MG63 (cell line): Measurements from ENCODE around the gene KRT12. TPM values are rescaled to one million over a fixed set of nuclear protein-coding genes. Genes with fewer than 3 reads are reported as not detected.

Experiments used
- DNase-seq: peaks from one replicate; pipeline ENCODE4 v3.0.0-alpha.2; 2020
- H3K27me3 ChIP-seq: fragments of 250-450 bp; sonication (Bioruptor Pico); 2 replicates; pipeline ENCODE4 v1.5.1; 2020; ENCODE audit warnings: mild to moderate bottlenecking, moderate library complexity
- H3K36me3 ChIP-seq: fragments of 250-450 bp; sonication (Bioruptor Pico); 2 replicates; pipeline ENCODE4 v1.5.1; 2020; ENCODE audit warnings: mild to moderate bottlenecking, moderate library complexity
- H3K4me3 ChIP-seq: fragments of 250-450 bp; sonication (Bioruptor Pico); 2 replicates; pipeline ENCODE4 v1.5.1; 2020; ENCODE audit warnings: mild to moderate bottlenecking, moderate library complexity
- H3K9me3 ChIP-seq: fragments of 250-450 bp; sonication (Bioruptor Pico); 2 replicates; pipeline ENCODE4 v1.5.1; 2020; ENCODE audit warnings: mild to moderate bottlenecking, moderate library complexity
- total RNA-seq: library from RNA; depleted of rRNA; stranded (reverse); fragments of >200 nt; shearing (Covaris generic); gene quantifications from 2 replicates; pipeline ENCODE4 v1.2.3, GENCODE V29; 2014; ENCODE audit warnings: low replicate concordance

The KRT12 gene
- total RNA-seq, 1 experiment from 2014 or later: not detected

DNA sequence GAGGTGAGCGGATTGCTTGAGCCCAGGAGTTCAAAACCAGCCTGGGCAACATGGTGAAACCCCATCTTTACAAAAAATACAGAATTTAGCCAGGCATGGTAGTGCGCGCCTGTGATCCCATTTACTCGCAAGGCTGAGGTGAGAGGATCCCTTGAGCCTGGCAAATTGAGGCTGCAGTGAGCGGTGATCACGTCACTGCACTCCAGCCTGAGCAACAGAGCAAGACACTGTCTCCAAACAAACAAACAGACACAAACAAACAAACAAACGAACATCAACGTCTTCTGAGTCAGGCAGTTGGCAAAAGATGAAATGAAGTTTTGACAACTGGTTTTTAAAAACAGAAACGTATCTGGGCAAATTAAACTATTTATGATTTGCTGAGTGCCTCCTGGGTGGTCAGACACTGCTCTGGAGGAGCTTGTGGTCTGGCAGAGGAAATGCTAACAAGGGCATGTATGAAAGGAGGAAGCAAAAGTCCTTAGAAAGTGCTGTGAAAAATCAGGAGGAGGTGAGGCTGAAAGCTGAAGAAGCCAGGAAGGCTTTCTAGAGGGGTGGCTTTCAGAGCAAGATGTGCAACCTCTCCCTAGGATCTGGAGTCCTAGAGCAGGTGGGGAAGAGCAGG, 28.2 kb upstream of the KRT12 start:
- Histone ChIP-seq H3K4me3 (no peak overlapping the region), H3K36me3 (no peaks in the 10 kb centered on the region), H3K27me3 (no peaks in the 10 kb centered on the region), H3K9me3 (no peaks in the 10 kb centered on the region)
- DNase-seq: no peak

DNA sequence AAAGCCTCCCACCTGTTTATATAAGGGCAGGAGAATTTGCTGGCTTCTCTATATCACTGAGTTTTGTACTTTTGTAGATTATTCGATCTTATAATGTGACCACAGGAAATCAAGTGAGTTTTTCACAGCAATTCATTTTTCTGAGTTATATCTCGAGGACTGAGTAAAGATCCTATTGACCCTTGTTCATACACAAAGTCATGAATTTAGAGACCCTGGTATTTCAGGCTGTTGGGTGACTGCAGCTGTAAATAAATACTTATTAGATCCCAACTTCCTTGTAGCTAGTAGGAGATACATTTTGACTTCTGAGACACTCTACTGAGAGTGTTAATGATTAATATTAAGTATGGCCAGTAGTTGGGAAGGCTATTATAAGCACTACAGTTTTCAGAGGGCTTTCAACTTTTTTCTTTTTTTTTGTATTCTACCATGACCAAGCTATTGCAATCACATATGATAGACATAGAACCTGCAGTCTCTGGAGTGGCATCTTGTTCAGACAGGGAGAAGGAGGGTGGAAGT, 21.2 kb upstream of the KRT12 start:
- H3K27me3 ChIP-seq: no peaks in the 10 kb centered on the region
- no peaks in the 10 kb centered on the region for H3K9me3 ChIP-seq

DNA sequence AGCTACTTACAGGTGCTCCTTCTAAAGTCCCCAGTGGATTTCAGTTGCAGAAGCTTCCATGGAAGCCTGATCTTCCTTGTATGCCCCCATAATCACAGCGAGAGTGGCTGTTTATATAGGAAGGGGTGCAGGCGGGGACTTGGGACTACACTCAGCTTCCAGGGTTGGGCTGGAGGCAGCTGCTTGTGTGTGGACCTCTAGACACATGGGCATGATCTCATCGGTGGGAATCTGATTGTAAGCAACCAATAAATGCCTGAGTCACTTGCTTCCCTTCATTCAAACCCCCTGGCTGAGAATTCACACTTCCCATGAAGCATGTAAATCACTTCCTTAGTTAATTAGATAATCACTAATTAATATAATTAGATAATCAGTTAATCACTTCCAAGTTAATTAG, 19.1 kb upstream of the KRT12 start:
- Histone ChIP-seq H3K4me3 (no peak overlapping the region), H3K36me3 (no peaks in the 10 kb centered on the region), H3K9me3 (no peaks in the 10 kb centered on the region), H3K27me3 (no peaks in the 10 kb centered on the region)
- peak; percentile 42 for DNase-seq

More for the DNA sequence above, 21.2 kb upstream of the KRT12 start:
- Histone ChIP-seq H3K36me3 (no peaks in the 10 kb centered on the region), H3K4me3 (no peak overlapping the region)
- no peak for DNase-seq

DNA sequence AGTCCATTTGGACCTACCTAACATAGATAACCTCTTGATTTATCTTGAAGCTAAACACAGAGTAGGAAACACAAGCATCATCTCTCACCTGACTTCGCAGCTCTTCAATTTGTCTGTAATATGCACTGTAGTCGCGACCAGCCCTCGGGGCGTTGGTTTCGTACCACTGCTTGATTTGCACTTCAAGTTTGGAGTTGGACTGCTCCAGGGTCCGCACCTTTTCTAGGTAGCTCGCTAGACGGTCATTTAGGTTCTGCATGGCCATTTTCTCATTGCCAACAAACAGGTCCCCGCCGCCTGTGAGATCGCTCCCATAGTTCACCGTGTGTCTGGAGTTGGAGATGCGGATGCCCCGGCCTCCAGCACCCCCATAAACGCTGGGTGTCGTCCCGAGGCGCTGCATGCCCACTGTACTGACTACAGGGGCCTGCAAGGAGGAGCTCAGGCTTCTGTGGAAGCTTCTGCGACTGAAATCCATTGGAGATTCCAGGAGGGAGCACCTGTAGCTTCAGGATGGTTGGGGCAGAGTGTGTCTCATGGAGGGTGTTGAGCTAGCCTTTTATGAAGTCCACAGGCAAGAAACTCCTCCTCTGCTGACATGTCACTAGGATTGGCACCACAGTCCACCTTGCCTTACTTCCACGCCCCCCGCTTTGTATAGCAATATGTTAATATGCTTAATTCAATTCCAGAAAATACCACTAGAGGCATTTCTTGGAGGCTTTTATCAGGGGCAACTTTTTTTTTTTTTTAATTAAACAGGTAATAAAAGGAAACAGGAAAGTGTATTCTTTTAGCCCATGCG, 17.9 kb upstream of the KRT12 start, which contains the start of gene KRT20:
Gene KRT20 (minus strand): TSS at position 535 of the 805 bp plus-strand sequence. CDS start 57 bp downstream, at position 478.
- Histone ChIP-seq H3K27me3 (no peaks in the 10 kb centered on the region), H3K4me3 (no peak within 1 kb of the TSS), H3K9me3 (no peaks in the 10 kb centered on the region), H3K36me3 (no peaks in the 10 kb centered on the region)
- no peak for DNase-seq

DNA sequence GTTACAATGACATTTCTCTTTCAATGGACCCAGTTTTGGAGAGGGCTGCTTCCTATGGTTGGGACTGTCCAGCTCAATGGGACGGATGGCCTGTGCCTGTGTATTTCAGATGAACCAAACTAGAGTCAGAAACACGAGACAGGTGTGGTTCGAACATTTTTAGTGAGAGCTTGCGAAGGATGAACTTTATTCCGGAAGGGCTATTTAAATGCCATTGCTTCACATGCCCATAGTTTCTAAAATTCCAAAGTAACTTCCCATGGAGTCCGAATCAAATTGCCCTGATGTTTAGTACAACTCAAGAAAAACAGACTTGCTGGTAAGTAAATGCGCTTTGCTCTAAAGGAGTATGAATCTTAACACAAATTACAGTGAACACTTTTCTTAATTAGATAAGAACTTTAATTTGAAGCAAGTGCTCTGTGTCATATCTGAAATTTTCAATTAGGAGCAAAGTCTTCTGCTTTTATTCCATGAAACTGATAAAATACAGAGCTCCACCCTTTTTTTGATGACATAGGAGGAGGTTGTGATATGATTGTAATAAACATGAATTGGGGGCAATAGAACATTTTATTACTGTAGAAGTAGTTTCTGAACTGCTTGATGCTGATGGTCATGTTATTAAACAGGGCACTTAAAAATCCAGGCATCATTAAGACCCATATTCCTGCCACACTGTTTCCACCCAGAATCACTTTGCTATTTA, 16.8 kb upstream of the KRT12 start:
- no peak overlapping the region for H3K4me3 ChIP-seq
- H3K36me3 ChIP-seq: no peaks in the 10 kb centered on the region
- H3K27me3 ChIP-seq: no peaks in the 10 kb centered on the region
- H3K9me3 ChIP-seq: no peaks in the 10 kb centered on the region
- DNase-seq: no peak

DNA sequence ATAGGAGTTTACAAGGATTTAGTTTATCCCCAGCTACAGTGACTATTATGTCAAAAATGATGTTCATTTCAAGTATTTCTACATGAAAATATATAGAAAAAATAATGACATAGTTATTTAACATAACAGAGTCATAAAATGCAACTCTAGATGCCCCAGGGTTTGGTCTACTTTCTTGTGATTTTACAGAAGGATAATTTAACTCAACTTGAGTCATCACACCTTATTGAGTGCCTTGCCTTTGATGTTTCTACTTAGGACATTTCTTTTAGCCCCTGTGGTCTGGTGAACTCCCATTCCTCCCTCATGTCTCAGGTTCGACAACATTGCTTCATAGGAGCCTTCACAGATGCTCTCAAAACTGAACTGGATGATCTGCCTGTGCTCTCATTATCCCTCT, 16.0 kb upstream of the KRT12 start:
- no peaks in the 10 kb centered on the region for H3K27me3 ChIP-seq
- H3K4me3 ChIP-seq: no peak overlapping the region
- H3K9me3 ChIP-seq: no peaks in the 10 kb centered on the region
- DNase-seq: no peak
- no peaks in the 10 kb centered on the region for H3K36me3 ChIP-seq

DNA sequence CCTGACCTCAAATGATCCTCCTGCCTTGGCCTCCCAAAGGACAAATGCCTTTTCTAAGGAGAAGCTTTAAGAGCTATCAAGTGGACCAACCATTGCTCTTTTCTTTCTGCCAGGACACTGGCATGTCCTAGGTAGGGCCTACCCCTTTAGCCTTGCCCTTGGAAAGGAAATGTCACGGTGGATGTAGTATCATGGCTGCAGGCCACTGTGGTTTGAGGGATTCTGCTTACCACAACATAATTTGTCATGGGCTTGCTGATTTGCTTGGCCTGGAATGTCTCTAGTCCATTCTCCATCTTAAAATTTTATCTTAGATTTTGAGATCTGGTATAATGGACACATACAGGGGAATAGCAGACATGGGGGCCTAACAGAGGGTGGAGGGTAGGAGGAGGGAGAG, 12.0 kb upstream of the KRT12 start:
- H3K36me3 ChIP-seq: no peaks in the 10 kb centered on the region
- no peak overlapping the region for H3K4me3 ChIP-seq
- no peaks in the 10 kb centered on the region for H3K27me3 ChIP-seq
- H3K9me3 ChIP-seq: no peaks in the 10 kb centered on the region
- DNase-seq: no peak

DNA sequence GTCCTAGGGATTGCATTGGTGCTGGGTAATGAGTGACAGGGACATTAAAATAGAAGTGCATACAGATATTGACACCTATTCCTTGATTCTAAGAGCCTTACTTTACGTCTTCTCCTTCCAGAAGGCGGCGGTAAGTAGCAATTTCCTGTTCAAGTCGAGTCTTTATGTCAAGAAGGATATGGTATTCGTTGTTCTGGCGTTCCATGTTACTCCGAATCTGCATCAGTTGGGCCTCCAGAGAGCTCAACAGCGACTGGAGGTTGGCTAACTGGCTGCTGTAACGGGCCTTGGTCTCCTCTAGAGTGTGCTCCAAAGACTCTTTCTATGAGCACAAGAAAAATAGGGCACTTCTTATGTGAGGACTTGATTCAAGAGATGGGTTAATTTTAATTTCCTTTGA, 11.0 kb upstream of the KRT12 start:
- no peaks in the 10 kb centered on the region for H3K27me3 ChIP-seq
- DNase-seq: no peak
- no peaks in the 10 kb centered on the region for H3K36me3 ChIP-seq
- H3K4me3 ChIP-seq: no peak overlapping the region
- no peaks in the 10 kb centered on the region; the same call in 1 of the 2 replicates for H3K9me3 ChIP-seq

DNA sequence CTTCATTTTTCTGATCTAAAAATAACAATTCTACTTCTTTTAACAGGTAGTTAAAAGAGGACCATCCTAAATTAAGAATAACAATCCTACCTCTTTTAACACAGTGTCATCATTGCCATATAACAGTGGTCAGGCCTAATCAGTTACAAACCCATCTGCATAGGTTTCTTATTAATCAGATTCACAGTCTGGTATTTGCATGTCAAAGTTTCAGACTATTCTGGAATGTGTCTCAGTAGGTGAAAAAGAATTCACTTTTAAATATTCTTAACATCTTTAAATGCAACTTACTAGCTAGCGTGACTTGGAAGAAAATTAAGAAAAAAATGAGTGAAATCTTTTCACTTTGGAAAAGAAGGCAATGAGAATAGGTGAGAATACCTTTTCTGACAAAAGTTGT, 6.8 kb upstream of the KRT12 start:
- Histone ChIP-seq H3K27me3 (no peaks in the 10 kb centered on the region), H3K4me3 (no peak overlapping the region), H3K36me3 (no peaks in the 10 kb centered on the region), H3K9me3 (no peaks in the 10 kb centered on the region; the same call in 1 of the 2 replicates)
- DNase-seq: no peak

DNA sequence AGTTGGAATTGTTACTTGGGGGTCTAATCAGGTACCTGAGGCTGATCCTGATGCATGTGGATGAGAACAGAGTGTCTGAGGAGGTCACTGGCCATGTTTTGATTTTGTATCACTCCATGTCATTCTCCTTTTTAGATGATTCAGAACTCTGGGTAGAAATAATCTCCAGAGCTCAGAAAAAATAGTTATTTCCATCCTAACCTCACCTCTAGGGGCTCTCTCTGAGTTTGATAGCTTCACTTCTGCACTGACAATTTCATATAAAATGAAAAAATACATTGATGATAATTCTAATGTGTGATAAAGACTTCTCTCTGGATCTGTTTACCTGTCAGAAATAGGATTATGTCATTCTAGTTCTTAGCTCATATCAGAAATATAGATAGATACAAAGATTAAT, 6.2 kb upstream of the KRT12 start:
- no peaks in the 10 kb centered on the region for H3K27me3 ChIP-seq
- no peaks in the 10 kb centered on the region for H3K36me3 ChIP-seq
- H3K9me3 ChIP-seq: no peaks in the 10 kb centered on the region; the same call in 1 of the 2 replicates
- DNase-seq: no peak
- no peak overlapping the region for H3K4me3 ChIP-seq

DNA sequence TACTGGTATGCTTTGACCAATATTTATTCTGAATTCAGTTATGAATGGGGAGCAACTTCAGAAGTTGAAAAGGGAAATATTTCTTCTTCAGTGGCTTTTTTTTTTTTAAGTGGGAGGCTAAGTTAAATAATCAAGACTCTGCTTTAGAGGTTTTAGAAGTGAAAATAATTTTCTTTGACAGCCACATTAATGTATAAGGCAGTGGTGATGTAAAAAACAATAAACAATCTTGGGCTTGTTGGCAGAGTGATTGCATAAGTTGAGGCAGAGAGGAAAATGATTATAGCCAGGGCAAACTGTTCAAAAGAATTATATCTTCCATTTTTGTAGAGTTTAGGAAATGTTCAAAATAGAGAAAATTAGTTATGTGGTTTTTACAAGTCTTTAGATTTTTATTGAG, 5.4 kb upstream of the KRT12 start:
- Histone ChIP-seq H3K36me3 (no peaks in the 10 kb centered on the region), H3K27me3 (no peaks in the 10 kb centered on the region)
- no peak for DNase-seq

DNA sequence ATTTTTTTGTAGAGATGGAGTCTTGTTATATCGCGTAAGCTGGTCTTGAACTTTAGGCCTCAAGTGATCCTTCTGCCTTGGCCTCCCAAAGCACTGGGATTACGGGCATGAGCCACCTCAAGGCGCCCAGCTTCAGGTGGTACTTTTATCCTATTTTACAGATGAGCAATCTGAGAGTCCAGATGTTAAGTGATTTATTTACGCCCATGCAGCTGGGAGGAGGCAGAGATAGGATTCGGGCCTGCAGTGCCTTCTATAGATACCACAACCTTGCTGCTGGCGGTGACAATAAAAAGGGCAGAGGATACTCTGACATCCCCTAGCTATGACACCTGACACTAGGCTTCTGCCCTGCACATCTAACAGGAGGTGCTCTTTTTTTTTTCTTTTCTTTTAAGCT, 4.3 kb upstream of the KRT12 start:
- DNase-seq: no peak
- no peak overlapping the region for H3K4me3 ChIP-seq
- no peaks in the 10 kb centered on the region; the same call in 1 of the 2 replicates for H3K9me3 ChIP-seq
- no peaks in the 10 kb centered on the region for H3K27me3 ChIP-seq
- H3K36me3 ChIP-seq: no peaks in the 10 kb centered on the region

More for the DNA sequence above, 5.4 kb upstream of the KRT12 start:
- no peaks in the 10 kb centered on the region; the same call in 1 of the 2 replicates for H3K9me3 ChIP-seq
- no peak overlapping the region for H3K4me3 ChIP-seq

DNA sequence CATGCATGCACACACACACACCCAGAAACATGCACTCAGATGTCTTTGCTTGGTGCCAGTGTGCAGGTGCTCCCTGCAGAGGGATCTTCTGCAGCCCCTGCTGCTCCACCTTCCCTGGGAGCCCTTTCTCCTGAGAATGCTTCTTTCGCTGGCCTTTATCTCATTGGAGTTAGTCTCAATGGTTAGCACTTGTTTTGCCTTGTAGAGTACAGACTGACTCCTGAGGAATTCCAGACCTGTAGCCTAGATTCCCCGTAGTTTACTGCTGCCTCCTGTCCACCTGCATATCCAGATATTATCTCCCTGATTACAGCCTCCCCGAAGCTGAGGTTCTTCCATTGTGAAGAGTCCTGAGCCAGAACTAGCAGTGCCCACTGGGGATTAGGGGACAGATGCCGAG, 3.1 kb upstream of the KRT12 start:
- H3K36me3 ChIP-seq: no peaks in the 10 kb centered on the region
- no peak for DNase-seq
- no peak overlapping the region for H3K4me3 ChIP-seq
- H3K9me3 ChIP-seq: no peaks in the 10 kb centered on the region; the same call in 1 of the 2 replicates
- H3K27me3 ChIP-seq: no peaks in the 10 kb centered on the region

DNA sequence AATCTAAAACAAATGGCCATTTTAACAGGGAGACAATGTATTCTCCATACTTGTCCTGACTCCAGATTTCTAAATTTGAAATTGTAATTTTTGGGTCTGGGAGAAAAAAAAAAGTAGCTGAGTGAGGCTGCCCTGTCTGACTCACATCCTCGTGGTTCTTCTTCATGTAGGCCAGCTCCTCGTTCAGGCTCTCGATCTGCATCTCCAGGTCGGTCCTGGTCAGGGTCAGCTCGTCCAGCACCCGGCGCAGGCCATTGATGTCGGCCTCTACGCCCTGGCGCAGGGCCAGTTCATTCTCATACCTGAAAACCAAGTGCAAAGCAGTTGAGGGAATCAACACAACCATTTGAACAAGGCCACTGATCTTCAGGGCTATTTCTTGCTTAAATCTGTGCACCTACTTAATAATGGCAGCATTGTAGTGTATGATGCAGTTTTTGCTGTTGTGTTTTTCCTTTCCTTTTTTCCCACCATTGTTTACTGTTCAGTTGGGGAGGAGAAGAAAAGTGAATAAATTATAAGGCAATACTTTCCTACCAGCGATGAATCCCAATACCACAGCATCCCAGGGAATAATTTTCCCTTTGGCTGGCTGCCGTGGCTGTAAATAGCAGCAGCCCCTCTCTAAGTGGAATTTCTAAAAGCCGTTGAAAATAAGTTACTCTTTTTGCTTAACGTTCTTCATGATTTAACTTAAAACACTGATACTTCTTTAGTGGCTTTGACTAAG, 2.2 kb downstream of the KRT12 start:
- no peaks in the 10 kb centered on the region for H3K9me3 ChIP-seq
- H3K36me3 ChIP-seq: no peaks in the 10 kb centered on the region
- H3K27me3 ChIP-seq: no peaks in the 10 kb centered on the region
- H3K4me3 ChIP-seq: no peak overlapping the region
- no peak for DNase-seq

DNA sequence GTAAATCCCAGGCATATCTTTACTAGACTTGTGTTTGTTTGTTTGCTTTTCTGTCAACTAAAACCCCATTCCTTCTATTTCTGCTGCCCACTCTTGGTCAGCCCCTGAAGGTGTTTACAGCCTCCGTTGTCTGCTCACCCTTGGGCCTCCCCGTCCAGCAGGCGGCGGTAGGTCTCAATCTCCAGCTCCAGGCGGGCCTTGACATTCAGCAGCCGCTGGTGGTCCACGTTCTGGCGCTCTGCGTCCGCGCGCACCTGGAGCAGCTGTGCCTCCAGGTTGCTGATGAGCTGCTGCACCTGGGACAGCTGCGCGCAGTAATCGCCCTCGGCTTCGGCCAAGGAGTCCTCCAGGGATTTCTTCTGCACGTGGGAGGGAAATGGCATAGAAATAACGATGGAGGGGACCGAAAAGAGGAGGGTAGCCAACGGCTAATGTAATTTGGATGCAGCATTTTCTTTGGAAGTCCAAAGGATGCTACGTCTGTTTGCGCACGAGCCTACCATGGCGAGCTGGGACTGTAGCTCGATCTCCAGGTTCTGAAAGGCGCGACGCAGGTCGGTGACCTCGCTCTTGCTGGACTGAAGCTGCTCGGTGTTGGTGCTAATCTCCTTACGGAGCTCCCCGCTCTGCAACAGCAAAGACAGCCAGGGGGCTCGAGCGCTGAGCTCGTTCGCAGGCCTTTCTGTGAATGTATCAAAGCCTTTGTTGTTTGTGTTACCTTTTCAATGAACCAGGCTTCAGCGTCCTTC, 3.9 kb downstream of the KRT12 start:
- no peak overlapping the region for H3K4me3 ChIP-seq
- H3K36me3 ChIP-seq: no peaks in the 10 kb centered on the region
- H3K27me3 ChIP-seq: no peaks in the 10 kb centered on the region
- DNase-seq: no peak
- no peaks in the 10 kb centered on the region for H3K9me3 ChIP-seq

DNA sequence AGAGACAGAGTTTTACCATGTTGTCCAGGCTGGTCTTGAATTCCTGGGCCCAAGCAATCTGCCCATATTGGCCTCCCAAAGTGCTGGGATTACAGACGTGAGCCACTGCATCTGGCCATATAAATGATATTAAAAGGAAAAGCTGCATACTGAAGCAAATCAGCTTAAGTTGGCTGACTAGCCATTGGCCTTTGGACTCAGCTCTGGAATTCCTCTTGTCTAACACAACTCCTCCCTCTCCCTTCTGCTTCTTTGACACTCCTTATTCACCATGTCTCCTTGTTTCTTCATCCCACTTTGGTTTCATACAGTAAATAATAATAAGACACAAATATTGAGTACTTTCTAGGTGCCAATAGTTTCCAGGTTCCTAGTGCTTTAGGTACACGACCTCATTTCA, 7.5 kb downstream of the KRT12 start:
- DNase-seq: no peak

More for the DNA sequence above, 7.5 kb downstream of the KRT12 start:
- no peaks in the 10 kb centered on the region for H3K36me3 ChIP-seq
- no peaks in the 10 kb centered on the region for H3K9me3 ChIP-seq
- no peak overlapping the region for H3K4me3 ChIP-seq
- H3K27me3 ChIP-seq: no peaks in the 10 kb centered on the region
